GM18508 (cell line): ENCODE measurements around the gene ZC3H14.
A peak's percentile ranks its signal among the peaks of the same experiment; 100 is the strongest.

Source experiments
- ATAC-seq: cut with Tn5 transposase; IDR thresholded peaks from one replicate; pipeline ENCODE4 v1.9.1; 2021; ENCODE audit warnings: moderate number of reproducible peaks; ENCODE audit not compliant: insufficient read depth, unreplicated experiment

Gene ZC3H14

GRCh38 chr14:88668448-88669116 lies 105.7 kb downstream of the ZC3H14 start:
- peak; percentile 69 for ATAC-seq

GRCh38 chr14:88669346-88669745 lies 106.5 kb downstream of the ZC3H14 start:
- ATAC-seq = no peak
